K562 (cell line): Measurements from ENCODE around the gene CACNA1C. TPM values are rescaled to one million over a fixed set of nuclear protein-coding genes. Genes with fewer than 3 reads are reported as not detected.

Experiments used
- ATAC-seq: fragments of 200-7000 bp; cut with Tn5 transposase; 3 replicates; pipeline ENCODE4 v1.9.1; 2020; ENCODE audit warnings: moderate library complexity
- BruUV-seq: library from RNA; stranded (reverse); fragments of 400-500 nt; replicated peaks from 2 replicates; lab custom pipeline; 2021; lab: Mats Ljungman, UMichigan
- CTCF ChIA-PET: fragments of 300-600 bp; formaldehyde crosslinking; extraction: SDS; loops from one replicate; lab custom pipeline; 2021; ENCODE audit warnings: low intra/inter-chr PET ratio; lab: Yijun Ruan, JAX
- POLR2A ChIA-PET: fragments of 300-600, 350-650 bp; sonication (Branson Sonifier 250); formaldehyde crosslinking; extraction: SDS; loops from one replicate; lab custom pipeline; 2021; ENCODE audit warnings: antibody characterized with exemption, inconsistent platforms; lab: Yijun Ruan, JAX
- DNase-seq, 4 experiments: peaks; one replicate each; pipeline versions ENCODE4 v3.0.0 to v3.0.0-alpha.2; 2011 to 2018; ENCODE audit warnings: low spot score in 3 of 4, mixed read lengths in 3 of 4; ENCODE audit errors: extremely low read depth in 1 of 4
- FAIRE-seq: peaks from 2 replicates; lab custom pipeline; 2011; peaks lifted over from hg19 to GRCh38; lab: Jason Lieb, UNC
- H2AFZ ChIP-seq: 2 replicates; pipeline ENCODE4 v1.6.0; 2011; ENCODE audit warnings: low read depth, low read length, control low read depth, inconsistent platforms
- H3K27ac ChIP-seq: fragments of 200-600 bp; 3 replicates; pipeline ENCODE4 v1.8.0; 2011; ENCODE audit warnings: low read depth, mild to moderate bottlenecking, control low read depth, inconsistent platforms, low read length, moderate library complexity, mixed read lengths; ENCODE audit errors: extremely low read depth
- H3K27me3 ChIP-seq, 2 experiments: fragments of 300-600 bp in 1 of 2; 2 replicates in 1 of 2; 3 replicates in 1 of 2; pipeline versions ENCODE4 v1.6.0 to v1.8.0; 2011; ENCODE audit warnings: inconsistent platforms in 2 of 2, low read length in 2 of 2, mild to moderate bottlenecking in 1 of 2, mixed read lengths in 1 of 2, moderate library complexity in 1 of 2; ENCODE audit not compliant: control insufficient read depth in 2 of 2, insufficient read depth in 2 of 2
- H3K36me3 ChIP-seq: fragments of 300-600 bp; 3 replicates; pipeline ENCODE4 v1.8.0; 2011; ENCODE audit warnings: mild to moderate bottlenecking, low read length, inconsistent platforms; ENCODE audit not compliant: control insufficient read depth, insufficient read depth
- H3K4me1 ChIP-seq, 2 experiments: fragments of 200-600 bp in 1 of 2; replicated peaks in 1 of 2; 2 replicates in 1 of 2; 3 replicates in 1 of 2; pipeline versions ENCODE4 v1.5.1 to v1.8.0; 2011; ENCODE audit warnings: inconsistent platforms in 2 of 2, low read length in 2 of 2, mild to moderate bottlenecking in 1 of 2, mixed read lengths in 1 of 2, moderate library complexity in 1 of 2; ENCODE audit not compliant: control insufficient read depth in 2 of 2, insufficient read depth in 2 of 2
- H3K4me2 ChIP-seq: 2 replicates; pipeline ENCODE4 v1.6.1; 2011; ENCODE audit warnings: low read length, control low read depth, inconsistent platforms, mixed read lengths; ENCODE audit not compliant: insufficient read depth
- H3K4me3 ChIP-seq: fragments of 200-600 bp; sonication (generic), shearing (Covaris generic); 2 replicates; pipeline ENCODE4 v1.5.1; 2016; ENCODE audit warnings: control low read depth, inconsistent platforms
- H3K79me2 ChIP-seq: fragments of 200-600 bp; 3 replicates; pipeline ENCODE4 v1.8.0; 2011; ENCODE audit warnings: low read length, inconsistent platforms; ENCODE audit not compliant: control insufficient read depth, insufficient read depth
- H3K9ac ChIP-seq, 2 experiments: 2 replicates each; pipeline versions ENCODE4 v1.6.0 to v1.6.1; 2011; ENCODE audit warnings: low read depth in 2 of 2, low read length in 2 of 2, control low read depth in 1 of 2, inconsistent platforms in 1 of 2, mild to moderate bottlenecking in 1 of 2, mixed read lengths in 1 of 2; ENCODE audit not compliant: insufficient read depth in 1 of 2
- H3K9me1 ChIP-seq: one replicate; pipeline ENCODE4 v1.6.0; 2011; ENCODE audit warnings: inconsistent platforms, mild to moderate bottlenecking, low read length, moderate library complexity; ENCODE audit not compliant: control insufficient read depth, insufficient read depth
- H3K9me3 ChIP-seq: replicated peaks from 2 replicates; pipeline ENCODE4 v1.5.1; 2011; ENCODE audit warnings: low read depth, low read length, inconsistent platforms; ENCODE audit not compliant: control insufficient read depth, insufficient read depth
- H4K20me1 ChIP-seq: replicated peaks from 2 replicates; pipeline ENCODE4 v1.6.1; 2011; ENCODE audit warnings: low read length, inconsistent platforms, mixed read lengths; ENCODE audit not compliant: control insufficient read depth, insufficient read depth
- CC2D1A ChIP-seq: fragments of 450-650 bp; IDR thresholded peaks from 2 replicates; pipeline ENCODE4 v1.6.1; 2017; ENCODE audit warnings: mild to moderate bottlenecking
- COPS2 ChIP-seq: fragments of 450-650 bp; conservative IDR thresholded peaks from 2 replicates; pipeline ENCODE4 v1.6.1; 2016; ENCODE audit warnings: mild to moderate bottlenecking, moderate library complexity
- GABPA ChIP-seq: fragments of 200-800 bp; sonication (Bioruptor generic); conservative IDR thresholded peaks from 2 replicates; pipeline ENCODE4 v1.6.1; 2016; ENCODE audit warnings: low read depth, missing genetic modification characterization, missing compliant biosample characterization
- HNRNPH1 ChIP-seq: fragments of 200-400 bp; formaldehyde crosslinking; optimal IDR thresholded peaks from 2 replicates; pipeline ENCODE3; 2017; ENCODE audit warnings: low read depth, mild to moderate bottlenecking, low read length, moderate library complexity
- MNT ChIP-seq, 2 experiments: fragments of 450-650 bp; conservative IDR thresholded peaks; 2 replicates each; pipeline ENCODE4 v1.6.1; 2017; ENCODE audit warnings: mild to moderate bottlenecking in 2 of 2, moderate library complexity in 2 of 2
- NFIC ChIP-seq: fragments of 450-650 bp; IDR thresholded peaks from 2 replicates; pipeline ENCODE4 v1.6.1; 2017; ENCODE audit warnings: mild to moderate bottlenecking, inconsistent platforms
- PCBP2 ChIP-seq: fragments of 200-400 bp; formaldehyde crosslinking; IDR thresholded peaks from 2 replicates; pipeline ENCODE4 v1.6.1; 2018; ENCODE audit warnings: low read length, low read depth, mild to moderate bottlenecking, moderate library complexity; ENCODE audit not compliant: poor library complexity, severe bottlenecking
- WGBS: fragments of 100-300 bp; shearing (Covaris generic); methylation state at CpG from one replicate; pipeline ENCODE4 v1.1.6; 2016; ENCODE audit warnings: low coverage, mixed read lengths; ENCODE audit not compliant: insufficient coverage; ENCODE audit errors: missing lambda C conversion rate; 5-methylcytosine and 5-hydroxymethylcytosine counted together
- in situ Hi-C: fragments of 300-500 bp; cut with MboI; formaldehyde crosslinking; loops from 4 replicates; pipeline ENCODE4 v1.15.0; 2018; ENCODE audit warnings: inconsistent platforms, mixed read lengths
- intact Hi-C: fragments of 100-400 bp; cut with micrococcal nuclease; formaldehyde crosslinking; loops from 2 replicates; pipeline ENCODE4 v1.14.2; 2022
- polyA plus RNA-seq, 8 experiments: library from polyadenylated mRNA; depleted of rRNA in 4 of 8; stranded (reverse) in 5 of 8; unstranded in 3 of 8; fragments of >200 nt; fragmentation: Nextera tagmentation in 2 of 8; fragmentation: Illumina TruSeq in 1 of 8; extraction: Ambion mirVana in 2 of 8; extraction: Trizol in 1 of 8; gene quantifications; 2 replicates each; pipeline versions ENCODE4 v1.2.1 to v1.2.3, GENCODE V29; 2011 to 2014; ENCODE audit warnings: inconsistent platforms in 1 of 8, missing spikeins in 1 of 8
- total RNA-seq, 7 experiments: library from RNA; depleted of rRNA in 6 of 7; stranded (reverse); fragments of >200 nt in 6 of 7; fragmentation: Illumina TruSeq in 2 of 7; extraction: Trizol in 2 of 7; gene quantifications; 2 replicates each; pipeline versions ENCODE4 v1.2.1 to v1.2.3, GENCODE V29; 2011 to 2021; ENCODE audit warnings: low replicate concordance in 1 of 7

Gene CACNA1C
- total and polyA plus RNA-seq, 9 of the 15 experiments (the other 6 are each of a cell fraction or from before 2014, with no cell fraction given), result not detected

- no peak overlapping the region for H2AFZ ChIP-seq
- no peak for FAIRE-seq
- ChIA-PET CTCF (no interaction called here), POLR2A (no interaction called here)
- no TSS peak for BruUV-seq
- H4K20me1 ChIP-seq, result 0 out of 2 replicates have a peak, but pooled peaks cover 4% of the 10 kb centered on the region
- no peaks in the 10 kb centered on the region for H3K4me1 ChIP-seq
- intact Hi-C loops (no loop called here), in situ Hi-C loops (loop anchor here (10.0 kb wide), 1 partner anchor 535 kb away; the partner anchor contains the start of gene CACNA1C)
- H3K27me3 ChIP-seq, result peaks cover 0 to 8% of the 10 kb centered on the region in 2 experiments; a peak in 2 of 5 replicates
- H3K4me2 ChIP-seq, result no peak overlapping the region
- no peaks in the 10 kb centered on the region for H3K36me3 ChIP-seq
- H3K4me3 ChIP-seq, result no peak overlapping the region
- TF ChIP-seq GABPA (tag) (no peak), CC2D1A (no peak), PCBP2 (no peak), HNRNPH1 (no peak), MNT (conservative IDR thresholded peaks at IDR 0.05) (no peak), COPS2 (no peak), NFIC (no peak)
- H3K79me2 ChIP-seq, result no peaks in the 10 kb centered on the region
- ATAC-seq, result no peak
- H3K9ac ChIP-seq, result no peak overlapping the region
- under 1% methylated on average over 11 of the region's 11 CpGs for WGBS
- H3K27ac ChIP-seq, result no peak overlapping the region
- DNase-seq, result no peak
- no peaks in the 10 kb centered on the region for H3K9me3 ChIP-seq
- no peaks in the 10 kb centered on the region for H3K9me1 ChIP-seq
Measured at GRCh38 chr12:2589381-2589780, 536.6 kb downstream of the CACNA1C start.
